Endothelial cell of umbilical vein (primary cell): ENCODE results near the gene PLXNA4. TPM values are rescaled to one million over a fixed set of nuclear protein-coding genes. Genes with fewer than 3 reads are reported as not detected.

Experiments
- BruUV-seq: library from RNA; stranded (reverse); fragments of 400-500 nt; replicated peaks from 2 replicates; lab custom pipeline; 2021; lab: Mats Ljungman, UMichigan
- CTCF ChIA-PET: fragments of 300-600, 350-600 bp; sonication (Branson Sonifier 250); formaldehyde crosslinking; loops from one replicate; lab custom pipeline; 2021; ENCODE audit warnings: antibody characterized with exemption, inconsistent platforms; lab: Charles Lee
- POLR2A ChIA-PET: fragments of 300-600, 350-600 bp; sonication (Branson Sonifier 250); formaldehyde crosslinking; loops from one replicate; lab custom pipeline; 2021; ENCODE audit warnings: antibody characterized with exemption, inconsistent platforms; lab: Charles Lee
- DNase-seq: peaks from one replicate; pipeline ENCODE4 v3.0.0-alpha.2; 2011; ENCODE audit warnings: low read depth, low spot score
- FAIRE-seq: peaks from 2 replicates; lab custom pipeline; 2011; peaks lifted over from hg19 to GRCh38; lab: Jason Lieb, UNC
- H2AFZ ChIP-seq: 2 replicates; pipeline ENCODE4 v1.6.0; 2012; ENCODE audit warnings: low read depth, low read length, control low read depth, inconsistent platforms
- H3K27ac ChIP-seq: 2 replicates; pipeline ENCODE4 v1.5.1; 2011; ENCODE audit warnings: low read depth, mild to moderate bottlenecking, control low read depth, low read length, moderate library complexity; ENCODE audit not compliant: insufficient read depth
- H3K27me3 ChIP-seq, 2 experiments: 2 replicates each; pipeline versions ENCODE4 v1.6.0 to v1.6.1; 2011; ENCODE audit warnings: low read length in 2 of 2, mixed read lengths in 1 of 2; ENCODE audit not compliant: control insufficient read depth in 2 of 2, insufficient read depth in 2 of 2
- H3K36me3 ChIP-seq, 2 experiments: 2 replicates in 1 of 2; 3 replicates in 1 of 2; pipeline ENCODE4 v1.5.1; 2011; ENCODE audit warnings: low read length in 2 of 2, mild to moderate bottlenecking in 1 of 2, moderate library complexity in 1 of 2; ENCODE audit not compliant: control insufficient read depth in 2 of 2, insufficient read depth in 2 of 2; ENCODE audit errors: extremely low read depth in 1 of 2
- H3K4me1 ChIP-seq: 3 replicates; pipeline ENCODE4 v1.5.1; 2011; ENCODE audit warnings: mild to moderate bottlenecking, low read length; ENCODE audit not compliant: control insufficient read depth, insufficient read depth; ENCODE audit errors: extremely low read depth
- H3K4me2 ChIP-seq: 2 replicates; pipeline ENCODE4 v1.6.1; 2011; ENCODE audit warnings: low read length, control low read depth, mixed read lengths; ENCODE audit not compliant: insufficient read depth
- H3K4me3 ChIP-seq, 3 experiments: fragments of 200-600 bp in 1 of 3; sonication (generic), shearing (Covaris generic) in 1 of 3; replicated peaks in 1 of 3; 2 replicates each; pipeline ENCODE4 v1.5.1; 2011 to 2016; ENCODE audit warnings: control low read depth in 3 of 3, low read length in 3 of 3, mild to moderate bottlenecking in 2 of 3, inconsistent platforms in 1 of 3, low read depth in 1 of 3, moderate library complexity in 1 of 3; ENCODE audit not compliant: insufficient read depth in 1 of 3
- H3K79me2 ChIP-seq: 2 replicates; pipeline ENCODE4 v1.6.0; 2012; ENCODE audit warnings: low read length, inconsistent platforms; ENCODE audit not compliant: control insufficient read depth, insufficient read depth
- H3K9ac ChIP-seq: replicated peaks from 2 replicates; pipeline ENCODE3; 2011; ENCODE audit warnings: low read length, control low read depth; ENCODE audit not compliant: insufficient read depth; ENCODE audit errors: extremely low read depth
- H3K9me1 ChIP-seq: replicated peaks from 3 replicates; pipeline ENCODE4 v1.6.0; 2011; ENCODE audit warnings: mild to moderate bottlenecking, low read length; ENCODE audit not compliant: control insufficient read depth, insufficient read depth; ENCODE audit errors: extremely low read depth
- H3K9me3 ChIP-seq: replicated peaks from 2 replicates; pipeline ENCODE4 v1.5.1; 2012; ENCODE audit warnings: low read length, inconsistent platforms; ENCODE audit not compliant: control insufficient read depth, insufficient read depth
- H4K20me1 ChIP-seq: replicated peaks from 2 replicates; pipeline ENCODE3; 2011; ENCODE audit warnings: mild to moderate bottlenecking, low read length; ENCODE audit not compliant: control insufficient read depth, insufficient read depth; ENCODE audit errors: extremely low read depth
- CTCF ChIP-seq, 2 donors: IDR thresholded peaks; 1 replicate in 1 of 2; 2 replicates in 1 of 2; pipeline ENCODE4 v1.5.1; 2011; ENCODE audit warnings: low read length in 2 of 2, mild to moderate bottlenecking in 2 of 2, moderate library complexity in 2 of 2, control low read depth in 1 of 2, inconsistent platforms in 1 of 2, low read depth in 1 of 2; ENCODE audit not compliant: insufficient read depth in 1 of 2; ENCODE audit errors: extremely low read depth in 1 of 2
- EZH2 ChIP-seq: IDR thresholded peaks from 2 replicates; pipeline ENCODE4 v1.6.1; 2012; ENCODE audit warnings: borderline replicate concordance, low read depth, mild to moderate bottlenecking, moderate library complexity, low read length, inconsistent platforms; ENCODE audit not compliant: severe bottlenecking
- FOS ChIP-seq: IDR thresholded peaks from 2 replicates; pipeline ENCODE4 v1.6.1; 2011; ENCODE audit warnings: mild to moderate bottlenecking, low read length, moderate library complexity, borderline replicate concordance; ENCODE audit not compliant: insufficient read depth
- GATA2 ChIP-seq: IDR thresholded peaks from 2 replicates; pipeline ENCODE4 v1.7.0; 2011; ENCODE audit warnings: low read depth, mild to moderate bottlenecking, moderate library complexity, mixed read lengths, low read length; ENCODE audit not compliant: insufficient read length, insufficient read depth
- JUN ChIP-seq: IDR thresholded peaks from 2 replicates; pipeline ENCODE4 v1.6.1; 2011; ENCODE audit warnings: borderline replicate concordance, low read depth; ENCODE audit not compliant: insufficient read length, insufficient read depth
- MAX ChIP-seq: IDR thresholded peaks from 2 replicates; pipeline ENCODE4 v1.6.1; 2011; ENCODE audit not compliant: insufficient read depth, insufficient read length
- MYC ChIP-seq: IDR thresholded peaks from one replicate; pipeline ENCODE4 v1.6.1; 2011; ENCODE audit warnings: mild to moderate bottlenecking, low read depth, low read length
- POLR2A ChIP-seq: IDR thresholded peaks from 2 replicates; pipeline ENCODE4 v1.6.1; 2012; ENCODE audit warnings: low read depth, mild to moderate bottlenecking, control low read depth, low read length
- POLR2AphosphoS5 ChIP-seq: IDR thresholded peaks from 2 replicates; pipeline ENCODE4 v1.6.1; 2012; ENCODE audit warnings: low read depth, mild to moderate bottlenecking, control low read depth, low read length, moderate library complexity; ENCODE audit not compliant: insufficient read depth
- dilution Hi-C: fragments of 300-500 bp; cut with MboI; formaldehyde crosslinking; loops from one replicate; pipeline ENCODE4 v1.15.0; 2019; ENCODE audit warnings: low sequenced_read_pairs; ENCODE audit not compliant: extremely low pct_ligation_motif_present
- intact Hi-C: fragments of 100-400 bp; cut with micrococcal nuclease; formaldehyde crosslinking; loops from one replicate; pipeline ENCODE4 v1.10.0; 2022
- polyA plus RNA-seq, 4 experiments: library from polyadenylated mRNA; depleted of rRNA in 3 of 4; stranded (reverse) in 3 of 4; unstranded in 1 of 4; fragments of >200 nt; gene quantifications; 2 replicates each; pipeline versions ENCODE4 v1.2.1 to v1.2.3, GENCODE V29; 2011 to 2012; ENCODE audit warnings: missing spikeins in 1 of 4
- total RNA-seq: library from RNA; stranded (reverse); gene quantifications from 2 replicates; pipeline ENCODE4 v1.2.3, GENCODE V29; 2021

PLXNA4 gene
- total and polyA plus RNA-seq, 2 donors (not counting 3 experiments of a cell fraction or from before 2014, with no cell fraction given), result 12.1 to 20.4 TPM

- Histone ChIP-seq H3K27ac (no peak overlapping the region), H3K4me2 (no peak overlapping the region), H3K4me1 (peaks cover 36% of the 10 kb centered on the region), H4K20me1 (no peaks in the 10 kb centered on the region), H3K9me3 (no peaks in the 10 kb centered on the region), H3K9me1 (no peaks in the 10 kb centered on the region), H3K27me3 (no peaks in the 10 kb centered on the region), H3K79me2 (no peaks in the 10 kb centered on the region), H3K4me3 (no peak overlapping the region), H3K9ac (no peak overlapping the region), H2AFZ (no peak overlapping the region), H3K36me3 (no peaks in the 10 kb centered on the region)
- intact Hi-C loops, result no loop called here
- DNase-seq (no peak), FAIRE-seq (no peak)
- dilution Hi-C loops, result no loop called here
- no peak for TF ChIP-seq EZH2
- TF ChIP-seq POLR2AphosphoS5, result no peak
- no peak for TF ChIP-seq CTCF (IDR thresholded peaks at IDR 0.05; ENCODE audit: extremely low read depth in 1 of 2, insufficient read depth in 1 of 2, low read depth in 1 of 2, low read length in 2 of 2)
- TF ChIP-seq JUN, result no peak
- no peak for TF ChIP-seq POLR2A
- no peak for TF ChIP-seq MYC
- no peak for TF ChIP-seq MAX
- TF ChIP-seq GATA2, result no peak
- TF ChIP-seq FOS, result no peak
- ChIA-PET POLR2A (interaction anchor here (0.7 kb wide), 1 partner anchor 26 kb away, joined by 3 read pairs; no protein-coding TSS in a partner anchor), CTCF (no interaction called here)
- BruUV-seq, result no TSS peak
Measured at GRCh38 chr7:132462478-132462877, 113.8 kb downstream of the PLXNA4 start.
